Measurements from ENCODE around the gene FRMD5.

DNA sequence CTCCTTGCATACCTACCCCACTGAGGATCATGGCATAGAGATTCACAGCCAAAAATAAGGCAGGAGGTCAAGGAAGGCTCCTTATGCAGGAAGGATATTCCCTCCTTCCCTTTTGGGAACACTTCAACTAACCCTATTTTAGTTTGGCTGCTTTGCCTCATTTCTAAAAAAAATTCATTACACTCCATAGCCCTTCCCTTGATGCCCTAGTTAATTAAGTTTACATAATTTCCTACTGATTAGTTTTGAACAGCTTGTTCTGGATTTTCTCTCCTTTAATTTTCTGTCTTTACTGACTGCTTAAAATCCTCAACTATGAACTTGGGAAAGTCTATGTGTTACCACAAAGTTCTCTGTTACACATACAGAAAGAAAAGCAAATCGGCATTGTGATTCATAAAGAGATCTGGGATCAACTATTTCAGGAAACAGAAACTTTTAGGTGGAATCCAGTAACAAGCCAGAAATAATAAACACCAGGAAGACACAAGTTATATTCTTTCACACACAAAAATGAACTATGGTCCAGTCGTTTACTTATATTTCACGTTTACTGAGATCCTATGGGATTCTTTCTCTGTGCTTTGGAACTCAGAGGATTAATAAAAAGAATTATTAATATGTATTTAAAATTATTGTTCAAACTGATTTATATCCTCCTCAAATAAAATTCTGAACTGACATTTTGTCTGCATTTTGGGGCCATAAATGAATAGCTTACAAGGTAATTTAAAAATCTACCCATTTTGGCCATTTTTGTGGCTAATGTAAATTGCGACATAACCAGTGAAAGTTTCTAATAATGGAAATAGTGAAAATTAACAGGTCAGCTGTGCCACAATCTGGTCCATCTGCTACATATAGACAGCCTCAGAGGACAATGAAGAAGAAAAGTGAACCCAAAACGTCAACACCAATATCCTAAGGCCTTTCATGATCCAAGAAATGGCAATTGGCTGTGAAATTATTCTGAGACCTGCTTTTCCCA is 113.8 kb downstream of the FRMD5 start:
- TF ChIP-seq TAF1 (IDR thresholded peaks at IDR 0.05; ENCODE audit: borderline replicate concordance, insufficient read depth, low read length) (no peak), POLR2AphosphoS5 (IDR thresholded peaks at IDR 0.05; ENCODE audit: low read depth, low read length) (no peak), SIN3A (IDR thresholded peaks at IDR 0.05; ENCODE audit: borderline replicate concordance, insufficient read depth, low read length) (no peak), FOXP2 (optimal IDR thresholded peaks at IDR 0.05; ENCODE audit: borderline replicate concordance, extremely low read depth, extremely low read length, insufficient read depth) (no peak)
- TF ChIP-seq, protein P1, sequence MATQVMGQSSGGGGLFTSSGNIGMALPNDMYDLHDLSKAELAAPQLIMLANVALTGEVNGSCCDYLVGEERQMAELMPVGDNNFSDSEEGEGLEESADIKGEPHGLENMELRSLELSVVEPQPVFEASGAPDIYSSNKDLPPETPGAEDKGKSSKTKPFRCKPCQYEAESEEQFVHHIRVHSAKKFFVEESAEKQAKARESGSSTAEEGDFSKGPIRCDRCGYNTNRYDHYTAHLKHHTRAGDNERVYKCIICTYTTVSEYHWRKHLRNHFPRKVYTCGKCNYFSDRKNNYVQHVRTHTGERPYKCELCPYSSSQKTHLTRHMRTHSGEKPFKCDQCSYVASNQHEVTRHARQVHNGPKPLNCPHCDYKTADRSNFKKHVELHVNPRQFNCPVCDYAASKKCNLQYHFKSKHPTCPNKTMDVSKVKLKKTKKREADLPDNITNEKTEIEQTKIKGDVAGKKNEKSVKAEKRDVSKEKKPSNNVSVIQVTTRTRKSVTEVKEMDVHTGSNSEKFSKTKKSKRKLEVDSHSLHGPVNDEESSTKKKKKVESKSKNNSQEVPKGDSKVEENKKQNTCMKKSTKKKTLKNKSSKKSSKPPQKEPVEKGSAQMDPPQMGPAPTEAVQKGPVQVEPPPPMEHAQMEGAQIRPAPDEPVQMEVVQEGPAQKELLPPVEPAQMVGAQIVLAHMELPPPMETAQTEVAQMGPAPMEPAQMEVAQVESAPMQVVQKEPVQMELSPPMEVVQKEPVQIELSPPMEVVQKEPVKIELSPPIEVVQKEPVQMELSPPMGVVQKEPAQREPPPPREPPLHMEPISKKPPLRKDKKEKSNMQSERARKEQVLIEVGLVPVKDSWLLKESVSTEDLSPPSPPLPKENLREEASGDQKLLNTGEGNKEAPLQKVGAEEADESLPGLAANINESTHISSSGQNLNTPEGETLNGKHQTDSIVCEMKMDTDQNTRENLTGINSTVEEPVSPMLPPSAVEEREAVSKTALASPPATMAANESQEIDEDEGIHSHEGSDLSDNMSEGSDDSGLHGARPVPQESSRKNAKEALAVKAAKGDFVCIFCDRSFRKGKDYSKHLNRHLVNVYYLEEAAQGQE (IDR thresholded peaks at IDR 0.05; ENCODE audit: insufficient read depth in 1 of 2, low read depth in 2 of 2, low read length in 2 of 2) = no peak

Measured in PFSK-1 (cell line).